ENCODE measurements around the gene C16orf92. TPM values are rescaled to one million over a fixed set of nuclear protein-coding genes. Genes with fewer than 3 reads are reported as not detected.

C16orf92 gene, protein sequence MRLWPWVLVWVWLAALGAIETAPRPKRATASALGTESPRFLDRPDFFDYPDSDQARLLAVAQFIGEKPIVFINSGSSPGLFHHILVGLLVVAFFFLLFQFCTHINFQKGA
- not detected in 2 replicates for total RNA-seq

DNA sequence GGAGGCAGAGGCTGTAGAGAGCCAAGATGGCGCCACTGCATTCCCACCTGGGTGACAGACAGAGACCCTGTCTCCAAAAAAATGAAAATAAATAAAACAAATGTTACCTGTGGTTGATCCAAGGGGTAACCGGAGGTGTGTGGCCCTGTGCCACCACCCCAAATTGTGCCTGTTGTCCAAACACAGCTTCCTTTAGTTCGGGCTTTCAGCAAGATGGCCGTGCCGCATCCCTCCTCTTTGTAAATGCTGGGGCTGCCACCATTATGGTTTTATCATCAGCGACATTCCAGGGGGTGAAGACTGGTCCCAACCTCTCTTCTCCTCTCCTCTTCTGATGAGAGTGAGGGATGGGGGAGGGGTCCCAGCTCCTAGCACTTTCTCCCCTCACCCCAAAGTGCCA, at the start of gene C16orf92:
Gene C16orf92, plus strand, starts transcription at position 312 of the 400 bp plus-strand sequence. CDS start 143 bp downstream, outside the sequence.
- no peak within 1 kb of the TSS for H3K27ac Mint-ChIP-seq
- POLR2A ChIA-PET, result interaction anchor here (0.6 kb wide), 1 partner anchor 323 kb away, joined by 7 read pairs; no protein-coding TSS in a partner anchor
- DNase-seq (no peak), ATAC-seq (ENCODE audit: low read depth) (no peak)
- TF ChIP-seq, protein P1, sequence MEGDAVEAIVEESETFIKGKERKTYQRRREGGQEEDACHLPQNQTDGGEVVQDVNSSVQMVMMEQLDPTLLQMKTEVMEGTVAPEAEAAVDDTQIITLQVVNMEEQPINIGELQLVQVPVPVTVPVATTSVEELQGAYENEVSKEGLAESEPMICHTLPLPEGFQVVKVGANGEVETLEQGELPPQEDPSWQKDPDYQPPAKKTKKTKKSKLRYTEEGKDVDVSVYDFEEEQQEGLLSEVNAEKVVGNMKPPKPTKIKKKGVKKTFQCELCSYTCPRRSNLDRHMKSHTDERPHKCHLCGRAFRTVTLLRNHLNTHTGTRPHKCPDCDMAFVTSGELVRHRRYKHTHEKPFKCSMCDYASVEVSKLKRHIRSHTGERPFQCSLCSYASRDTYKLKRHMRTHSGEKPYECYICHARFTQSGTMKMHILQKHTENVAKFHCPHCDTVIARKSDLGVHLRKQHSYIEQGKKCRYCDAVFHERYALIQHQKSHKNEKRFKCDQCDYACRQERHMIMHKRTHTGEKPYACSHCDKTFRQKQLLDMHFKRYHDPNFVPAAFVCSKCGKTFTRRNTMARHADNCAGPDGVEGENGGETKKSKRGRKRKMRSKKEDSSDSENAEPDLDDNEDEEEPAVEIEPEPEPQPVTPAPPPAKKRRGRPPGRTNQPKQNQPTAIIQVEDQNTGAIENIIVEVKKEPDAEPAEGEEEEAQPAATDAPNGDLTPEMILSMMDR (IDR thresholded peaks at IDR 0.05), result no peak
- no peaks in the 10 kb centered on the region for H3K9me3 Mint-ChIP-seq
- CTCF ChIA-PET, result interaction anchor here (0.5 to 1.2 kb wide), 3 partner anchors 177 to 322 kb away, joined by 3 to 4 read pairs (median 3); no protein-coding TSS in a partner anchor
- H3K27me3 Mint-ChIP-seq, result peaks cover 17% of the 10 kb centered on the region
- intact Hi-C loops (cut with micrococcal nuclease), result no loop called here
- no peak within 1 kb of the TSS for H3K4me3 Mint-ChIP-seq
- no peaks in the 10 kb centered on the region for H3K36me3 Mint-ChIP-seq (ENCODE audit: low read depth)
- H3K4me1 Mint-ChIP-seq, result peaks cover 11% of the 10 kb centered on the region

DNA sequence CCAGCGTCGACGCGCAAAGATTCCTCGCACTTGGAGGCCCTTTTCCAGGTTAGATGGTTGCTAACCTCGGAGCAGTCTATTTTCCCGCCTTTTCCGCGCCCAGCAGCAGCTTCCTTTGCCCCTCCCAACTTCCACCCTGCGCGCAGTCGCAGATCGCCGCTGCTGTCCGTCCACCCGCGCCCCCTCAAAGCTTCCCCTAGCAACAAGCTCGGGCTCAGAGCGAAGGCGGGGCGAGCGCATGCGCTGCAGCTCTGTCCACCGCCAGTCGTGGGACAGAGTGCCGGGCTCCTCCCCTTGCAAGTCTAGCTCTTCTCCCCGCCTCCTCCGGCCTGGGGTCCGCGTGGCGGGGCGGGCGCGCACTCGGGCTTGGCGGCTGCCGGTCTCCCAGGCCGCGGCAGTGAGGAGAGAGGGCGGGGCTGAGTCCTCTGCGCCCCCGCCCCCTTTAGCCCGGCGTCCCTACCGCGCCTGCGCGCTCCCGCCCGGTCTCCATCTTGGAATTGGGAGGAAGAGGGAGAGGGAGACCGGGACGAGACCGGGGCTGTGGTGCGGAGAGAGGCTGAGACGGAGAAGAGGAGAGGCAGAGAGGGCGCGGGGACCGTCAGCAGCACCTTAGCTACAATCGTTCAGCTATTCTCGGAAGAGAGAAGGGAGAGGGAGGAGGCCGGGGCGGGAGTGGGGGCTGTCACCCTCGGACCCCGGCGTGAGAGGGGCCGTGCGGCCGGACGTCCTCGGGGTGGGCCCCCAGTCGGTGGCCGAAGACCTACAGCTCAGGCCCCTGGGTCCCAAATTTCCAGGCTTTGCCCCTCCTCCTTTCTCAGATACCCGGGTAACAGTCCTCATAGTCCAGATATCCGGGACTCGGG, 49.4 kb upstream of the C16orf92 start, which contains the start of gene TAOK2:
Gene TAOK2, plus strand, starts transcription at position 485 of the 863 bp plus-strand sequence. CDS start 3,905 bp downstream, outside the sequence.
- H3K4me1 Mint-ChIP-seq, result peaks cover 39% of the 10 kb centered on the region
- TF ChIP-seq, protein P1 (IDR thresholded peaks at IDR 0.05), result no peak
- H3K4me3 Mint-ChIP-seq, result peak within 1 kb of the TSS; percentile 96
- H3K27me3 Mint-ChIP-seq, result no peaks in the 10 kb centered on the region
- H3K36me3 Mint-ChIP-seq (ENCODE audit: low read depth), result peaks cover 22% of the 10 kb centered on the region
- ATAC-seq (ENCODE audit: low read depth), result peak; percentile 99
- ChIA-PET POLR2A (interaction anchor here (0.5 to 3.5 kb wide), 18 partner anchors 11 to 1229 kb away, joined by 3 to 67 read pairs (median 4); partner anchors contain the start of genes ALDOA, HIRIP3, KCTD13 and MVP), CTCF (interaction anchor here (0.9 to 1.9 kb wide), 7 partner anchors 12 to 1028 kb away, joined by 3 to 7 read pairs (median 4); partner anchors contain the start of genes KCTD13, TBX6 and TMEM219)
- peak; percentile 95 for DNase-seq
- no peaks in the 10 kb centered on the region for H3K9me3 Mint-ChIP-seq
- intact Hi-C loops (cut with micrococcal nuclease), result loop anchor here (1.0 kb wide), 5 partner anchors 11 to 153 kb away; partner anchors contain the start of genes CDIPT, HIRIP3, KCTD13 and MVP
- H3K27ac Mint-ChIP-seq, result peak within 1 kb of the TSS; percentile 90

DNA sequence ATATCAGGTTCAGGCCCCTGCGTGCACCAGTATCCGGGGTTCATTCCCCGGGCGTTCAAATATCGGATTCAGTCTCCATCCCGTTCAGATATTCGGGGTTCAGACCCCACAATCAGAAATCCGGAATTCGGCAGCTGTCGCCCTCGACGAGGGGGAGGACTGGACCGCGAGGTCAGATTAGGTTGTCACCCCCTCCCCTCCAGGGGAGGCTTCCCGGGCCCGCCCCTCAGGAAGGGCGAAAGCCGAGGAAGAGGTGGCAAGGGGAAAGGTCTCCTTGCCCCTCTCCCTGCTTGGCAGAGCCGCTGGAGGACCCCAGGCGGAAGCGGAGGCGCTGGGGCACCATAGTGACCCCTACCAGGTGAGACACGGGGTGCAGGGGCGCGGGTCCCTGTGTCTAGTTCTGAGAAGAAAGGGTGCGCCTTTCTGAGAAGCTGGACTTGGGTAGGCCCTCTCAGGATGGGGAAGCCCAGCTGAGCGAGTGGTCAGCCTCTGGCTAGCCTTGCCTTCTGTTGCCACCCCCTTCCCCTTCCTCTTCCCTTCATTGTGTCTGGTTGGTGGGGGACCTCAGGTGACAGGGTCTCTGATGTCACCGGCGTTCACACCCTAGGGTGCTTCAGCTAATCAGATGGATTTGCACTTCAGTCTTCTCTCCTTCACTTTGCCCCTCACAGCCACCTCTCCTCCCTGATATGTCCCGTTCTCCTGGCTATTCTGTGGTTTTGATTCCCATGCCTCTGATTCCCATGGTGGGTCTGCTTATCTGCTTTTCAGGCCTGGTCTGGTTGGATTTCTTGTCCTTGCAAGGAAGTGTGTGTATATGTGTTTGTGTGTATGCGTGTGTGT, 48.5 kb upstream of the C16orf92 start:
- DNase-seq (no peak), ATAC-seq (ENCODE audit: low read depth) (no peak)
- ChIA-PET CTCF (interaction anchor here (1.5 to 1.9 kb wide), 3 partner anchors 13 to 1029 kb away, joined by 4 to 6 read pairs (median 4); partner anchors contain the start of gene TMEM219), POLR2A (interaction anchor here (0.6 to 3.5 kb wide), 10 partner anchors 12 to 168 kb away, joined by 3 to 67 read pairs (median 6); partner anchors contain the start of genes KCTD13, MAZ, PAGR1 and TBX6)
- no peaks in the 10 kb centered on the region for H3K27me3 Mint-ChIP-seq
- peaks cover 27% of the 10 kb centered on the region for H3K36me3 Mint-ChIP-seq (ENCODE audit: low read depth)
- TF ChIP-seq, protein P1 (IDR thresholded peaks at IDR 0.05), result no peak
- peak overlapping the region; percentile 96 for H3K4me3 Mint-ChIP-seq
- no peaks in the 10 kb centered on the region for H3K9me3 Mint-ChIP-seq
- H3K27ac Mint-ChIP-seq, result peak overlapping the region; percentile 90
- intact Hi-C loops (cut with micrococcal nuclease), result no loop called here
- H3K4me1 Mint-ChIP-seq, result peaks cover 39% of the 10 kb centered on the region

DNA sequence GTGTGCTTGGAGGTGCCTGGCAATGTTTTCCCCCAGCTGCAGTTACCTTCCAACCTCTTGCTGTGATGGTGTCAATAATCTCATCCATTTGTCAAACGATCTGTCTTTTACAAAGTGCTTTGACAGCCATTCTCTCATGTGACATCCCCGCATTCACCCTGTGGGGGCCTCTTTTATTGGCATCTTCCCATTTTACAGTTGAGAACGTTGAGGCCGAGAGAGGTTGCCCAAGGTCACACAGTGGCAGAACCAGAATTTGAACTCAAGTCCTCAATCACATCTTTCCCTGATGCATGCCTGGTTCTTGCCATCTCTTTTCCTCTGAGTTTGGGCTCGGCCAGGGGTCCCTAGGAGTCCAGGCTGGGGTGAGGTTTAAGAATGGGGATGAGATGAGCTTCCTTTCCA, 47.9 kb upstream of the C16orf92 start:
- intact Hi-C loops (cut with micrococcal nuclease), result no loop called here
- TF ChIP-seq, protein P1 (IDR thresholded peaks at IDR 0.05), result no peak
- DNase-seq (no peak), ATAC-seq (ENCODE audit: low read depth) (no peak)
- POLR2A ChIA-PET, result interaction anchor here (0.6 to 3.5 kb wide), 8 partner anchors 12 to 169 kb away, joined by 3 to 67 read pairs (median 6); partner anchors contain the start of genes KCTD13, MAZ, PAGR1 and TBX6
- no peaks in the 10 kb centered on the region for H3K9me3 Mint-ChIP-seq
- H3K4me3 Mint-ChIP-seq, result peak overlapping the region; percentile 96
- H3K4me1 Mint-ChIP-seq, result peaks cover 39% of the 10 kb centered on the region
- CTCF ChIA-PET, result interaction anchor here (1.6 kb wide), 1 partner anchor 31 kb away, joined by 4 read pairs; no protein-coding TSS in a partner anchor
- peaks cover 31% of the 10 kb centered on the region for H3K36me3 Mint-ChIP-seq (ENCODE audit: low read depth)
- peak overlapping the region; percentile 2 for H3K27ac Mint-ChIP-seq
- H3K27me3 Mint-ChIP-seq, result no peaks in the 10 kb centered on the region

Measured in activated B cell treated with CpG ODN at 0.5 μM for 24 hours (primary cell).